Activated naive CD4-positive, alpha-beta T cell treated with anti-CD3 and anti-CD28 coated beads, Interleukin-2, amount 50 U/mL, for 16 hours (primary cell): ENCODE measurements around the gene BTBD9.

Experiments
- DNase-seq: peaks from one replicate; pipeline ENCODE4 v3.0.0-alpha.2; 2020

Gene BTBD9

DNA sequence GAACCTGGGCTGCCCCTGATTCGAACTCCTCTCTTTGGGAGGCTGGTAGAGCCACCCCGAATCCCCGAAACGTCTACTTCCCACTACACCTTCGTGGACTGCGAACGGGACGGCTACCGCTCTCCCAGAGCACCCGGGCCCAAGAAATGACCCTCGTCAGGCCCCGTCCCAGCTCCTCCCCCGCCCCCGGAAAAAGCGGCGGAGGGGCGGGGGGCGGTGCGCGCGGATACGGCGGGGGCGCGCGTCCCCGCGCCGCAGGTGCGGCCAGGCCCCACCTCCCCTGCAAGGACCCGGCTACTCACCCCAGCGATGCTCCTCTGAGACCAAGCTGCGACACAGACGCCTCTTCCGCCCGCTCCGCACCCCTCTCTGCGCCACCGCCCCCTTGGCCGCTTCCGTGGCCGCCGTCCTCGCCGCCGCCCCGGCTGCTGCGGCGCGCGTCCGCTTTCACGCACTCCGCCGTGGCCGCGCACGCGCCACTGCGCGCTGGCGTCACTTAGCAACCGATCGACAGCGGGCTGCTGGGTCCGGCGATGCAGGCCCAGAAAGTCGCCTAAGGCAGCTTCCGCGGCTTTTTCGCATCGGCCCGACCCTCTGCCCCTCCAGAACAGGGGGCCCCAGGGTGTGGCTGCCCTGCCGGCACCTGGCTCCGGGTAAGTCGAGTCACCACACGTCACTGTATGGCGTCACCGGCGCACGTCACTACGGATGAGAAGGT, at the start of gene BTBD9:
Gene BTBD9 (minus strand): TSS at position 432 of the 718 bp plus-strand sequence.
- peak; percentile 83 for DNase-seq

DNA sequence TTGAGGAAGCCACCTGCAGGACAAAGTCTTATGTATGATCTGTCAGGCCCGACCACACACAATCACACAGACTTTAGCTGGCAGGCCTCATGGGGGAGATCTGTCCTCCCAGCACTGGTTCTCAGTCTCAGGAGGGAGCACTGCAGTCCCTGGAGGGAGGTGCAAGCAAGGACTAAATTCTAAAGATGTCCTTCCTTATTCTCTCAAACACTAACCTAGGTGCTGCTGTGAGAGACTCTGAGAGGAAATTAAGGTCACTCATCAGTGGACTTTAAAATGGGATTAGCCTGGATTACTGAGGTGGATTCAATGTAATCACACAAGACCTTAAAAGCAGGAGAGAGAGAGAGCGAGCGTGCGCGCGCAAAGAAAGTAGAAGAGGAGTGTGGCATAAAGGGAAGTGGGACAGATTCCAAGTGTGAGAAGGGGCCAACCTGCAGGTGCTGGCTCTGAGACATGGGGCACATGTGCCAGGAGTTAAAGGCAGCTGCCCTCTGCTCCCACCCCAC, 48.9 kb upstream of the BTBD9 start:
- DNase-seq: no peak

- no peak for DNase-seq
Measured at GRCh38 chr6:38687549-38687948, 47.8 kb upstream of the BTBD9 start.

- no peak for DNase-seq
Measured at GRCh38 chr6:38687043-38687353, 47.3 kb upstream of the BTBD9 start.

DNA sequence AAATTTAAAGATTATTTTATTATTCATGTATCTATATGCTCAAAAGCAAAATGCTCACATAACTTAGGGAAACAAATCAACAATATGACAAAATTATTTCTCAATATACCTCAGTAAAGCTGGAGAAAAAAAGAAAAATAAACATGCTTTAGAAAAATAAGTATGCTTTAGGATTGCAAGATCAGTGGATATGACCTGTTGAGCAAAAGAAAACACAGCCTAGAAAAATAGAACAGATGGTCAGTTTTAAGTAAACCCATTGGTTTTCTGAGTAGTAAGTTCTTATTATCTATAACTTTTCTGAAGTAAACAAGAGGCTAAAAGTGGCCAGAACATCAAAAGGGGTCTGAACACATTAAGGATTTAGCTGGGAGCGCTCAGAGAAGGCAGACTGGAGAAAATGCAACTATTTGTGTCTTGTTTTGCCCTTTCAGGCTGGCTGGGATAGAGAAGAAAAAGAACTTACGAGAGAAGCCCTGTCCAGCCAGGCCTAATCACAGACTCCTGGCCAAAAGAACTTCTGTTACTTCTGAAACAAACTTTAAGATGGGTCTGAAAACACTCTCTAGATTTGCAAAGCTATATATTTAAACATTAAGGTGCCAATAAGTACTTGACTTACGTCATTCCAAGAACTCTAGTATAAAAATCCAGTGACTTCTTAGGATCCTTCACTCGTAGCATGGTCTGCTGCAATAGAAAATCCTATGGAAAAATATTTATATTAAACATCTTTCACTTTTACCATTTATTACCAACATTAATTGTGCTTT, 46.7 kb upstream of the BTBD9 start:
- no peak for DNase-seq

GRCh38 chr6:38684904-38685303, 45.2 kb upstream of the BTBD9 start:
- no peak for DNase-seq

- no peak for DNase-seq
Measured at GRCh38 chr6:38684237-38684636, 44.5 kb upstream of the BTBD9 start.

DNA sequence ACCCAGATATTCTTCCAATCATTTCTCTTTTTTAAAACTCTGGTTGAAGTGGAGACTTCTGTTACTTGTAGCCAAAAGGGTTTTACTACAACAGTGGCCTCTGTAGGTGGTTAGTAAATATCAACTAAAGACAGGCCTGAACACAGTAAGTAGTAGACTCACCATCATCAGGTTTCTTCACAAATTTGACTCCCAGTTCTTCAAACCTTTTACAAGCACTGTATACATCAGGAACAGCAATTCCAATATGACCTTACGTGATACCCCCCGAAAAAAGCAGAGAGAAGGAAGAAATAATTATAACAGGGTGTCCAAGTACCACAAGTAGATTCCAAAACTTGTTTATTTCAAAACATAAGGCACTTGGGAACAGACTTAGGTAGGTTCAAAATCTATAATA, 42.1 kb upstream of the BTBD9 start:
- DNase-seq: no peak

- no peak for DNase-seq
Measured at GRCh38 chr6:38679668-38680067, 39.9 kb upstream of the BTBD9 start.

DNA sequence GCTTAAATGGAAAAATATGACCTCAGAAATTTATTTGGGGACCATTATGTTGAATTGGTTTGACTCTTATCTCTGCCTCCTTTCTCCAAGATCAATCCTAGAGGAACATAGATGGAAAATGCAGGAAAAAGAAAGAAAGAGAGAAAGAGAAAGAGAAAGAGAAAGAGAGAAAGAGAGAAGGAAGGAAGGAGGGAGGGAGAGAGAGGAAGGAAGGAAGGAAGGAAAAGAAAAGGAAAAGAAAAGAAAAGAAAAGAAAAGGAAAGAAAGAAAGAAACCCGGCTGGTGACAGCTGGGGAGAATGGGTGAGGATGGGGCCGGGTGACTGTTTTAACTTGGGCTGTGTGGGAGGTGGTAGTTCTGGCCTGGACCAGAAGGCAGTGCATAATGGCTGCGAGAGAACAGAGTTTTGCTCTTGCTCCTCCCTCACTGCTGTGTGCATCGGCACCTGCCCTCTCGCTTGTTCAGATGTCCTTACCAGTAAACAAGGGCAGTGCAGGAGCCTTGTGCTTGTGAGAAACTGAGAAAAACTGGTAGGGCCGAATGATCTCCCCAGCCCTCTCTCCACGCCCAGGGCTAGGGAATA, 38.5 kb upstream of the BTBD9 start:
- no peak for DNase-seq

DNA sequence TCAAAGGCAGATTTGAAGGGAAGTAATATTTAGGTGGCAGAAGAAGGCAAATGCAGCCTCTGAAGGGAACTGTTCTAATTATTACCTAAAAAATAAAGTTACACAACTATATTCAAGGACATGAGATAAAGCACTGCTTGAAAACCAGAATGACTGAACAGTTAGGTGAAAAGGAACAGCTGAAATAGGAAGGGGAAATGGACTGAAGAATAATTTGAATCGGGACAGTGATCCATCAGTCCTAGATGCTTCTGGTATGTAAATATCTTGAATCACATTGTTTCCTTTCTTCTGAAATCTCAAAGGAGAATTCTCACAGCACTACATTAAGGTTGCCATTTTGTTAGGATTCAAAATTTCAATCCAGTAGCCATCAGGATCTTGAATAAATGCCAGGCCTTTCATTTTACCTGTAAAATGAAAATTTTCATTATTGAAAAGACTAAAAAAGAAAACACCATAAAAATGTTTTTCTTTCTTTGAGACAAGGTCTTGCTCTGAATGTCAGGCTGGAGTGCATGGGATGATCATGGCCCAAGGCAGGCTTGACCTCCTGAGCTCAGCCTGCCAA, 37.3 kb upstream of the BTBD9 start:
- DNase-seq: no peak

DNA sequence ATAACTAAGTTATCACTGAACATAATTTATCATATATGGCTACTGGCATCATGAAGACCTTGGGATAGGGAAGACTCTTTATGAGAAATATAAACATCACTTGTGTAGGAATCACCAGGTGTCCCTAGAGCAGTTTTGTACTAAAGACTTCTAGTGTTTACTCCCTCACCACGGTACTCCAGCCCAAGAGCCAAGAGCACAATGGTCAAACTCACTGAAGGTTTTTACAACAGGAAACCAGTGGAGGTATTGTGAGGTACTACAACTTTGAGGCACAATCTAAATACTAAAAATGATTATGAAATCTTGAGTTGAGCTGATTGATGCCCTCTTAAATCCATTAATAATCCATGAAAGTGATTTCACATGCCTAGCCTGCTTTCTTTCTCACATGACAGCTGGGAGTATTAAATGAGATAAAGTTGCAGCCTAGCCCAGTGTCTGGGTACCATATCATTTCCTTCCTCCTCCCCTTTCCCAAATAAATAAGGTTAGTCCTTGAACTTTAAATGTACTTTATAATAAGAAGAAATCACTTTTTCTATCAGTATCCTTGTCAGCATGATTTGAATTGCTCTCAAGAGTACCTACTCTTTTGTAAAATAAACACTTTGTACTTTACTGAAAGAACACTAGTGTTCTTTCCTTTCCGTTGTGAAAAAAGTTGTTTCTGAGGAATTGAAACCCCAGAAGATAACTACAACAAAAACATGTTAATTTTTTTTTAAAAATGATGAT, 36.7 kb upstream of the BTBD9 start:
- DNase-seq: no peak

- DNase-seq: no peak
Measured at GRCh38 chr6:38673397-38674165, 33.9 kb upstream of the BTBD9 start.

DNA sequence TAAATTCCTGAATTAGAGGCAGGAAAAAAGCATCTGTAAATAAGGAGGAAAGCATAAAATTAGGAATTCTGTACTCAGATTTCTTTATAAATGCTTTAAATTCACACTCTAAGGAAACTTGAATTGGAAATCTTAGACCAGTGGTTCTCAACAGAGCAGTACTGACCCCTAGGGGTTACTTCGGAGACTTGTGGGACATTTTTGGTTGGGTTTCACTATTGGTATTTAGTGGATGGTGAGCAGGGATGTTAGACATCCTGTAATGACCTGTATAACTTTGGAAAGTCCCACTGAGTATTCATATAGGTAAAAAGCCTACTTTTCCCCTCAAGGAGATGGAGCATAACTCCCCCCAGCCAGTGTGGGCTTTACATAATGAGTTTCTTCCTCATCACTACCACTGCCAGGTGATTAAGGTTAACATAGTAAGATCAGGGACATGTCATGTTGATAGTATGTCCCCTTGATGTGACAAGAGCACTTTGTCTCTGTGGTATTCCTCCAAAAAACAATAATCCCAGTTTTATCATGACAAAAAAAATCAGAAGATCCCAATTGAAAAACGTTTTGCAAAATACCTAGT, 32.2 kb upstream of the BTBD9 start:
- peak; percentile 14 for DNase-seq

GRCh38 chr6:38658418-38659167, 18.9 kb upstream of the BTBD9 start:
- DNase-seq: no peak

DNA sequence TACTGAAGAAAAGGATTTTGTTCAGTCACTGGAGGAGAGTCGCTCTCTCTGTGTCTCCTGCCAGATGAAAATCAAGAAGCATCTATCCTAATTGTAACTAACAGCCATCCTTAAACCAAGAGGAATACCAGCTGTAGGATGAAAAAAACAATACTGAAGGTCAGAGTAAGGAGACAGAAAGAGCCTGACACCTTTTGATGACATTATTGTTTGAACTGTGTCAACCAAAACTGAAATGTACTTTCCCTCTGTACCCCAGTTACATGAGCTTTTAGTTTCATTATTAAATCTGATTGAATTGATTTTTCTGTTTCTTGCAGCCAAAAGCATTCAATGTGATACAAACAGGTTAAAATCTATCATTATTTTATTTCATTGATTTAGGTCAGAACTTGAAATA, 17.2 kb upstream of the BTBD9 start:
- DNase-seq: no peak

DNA sequence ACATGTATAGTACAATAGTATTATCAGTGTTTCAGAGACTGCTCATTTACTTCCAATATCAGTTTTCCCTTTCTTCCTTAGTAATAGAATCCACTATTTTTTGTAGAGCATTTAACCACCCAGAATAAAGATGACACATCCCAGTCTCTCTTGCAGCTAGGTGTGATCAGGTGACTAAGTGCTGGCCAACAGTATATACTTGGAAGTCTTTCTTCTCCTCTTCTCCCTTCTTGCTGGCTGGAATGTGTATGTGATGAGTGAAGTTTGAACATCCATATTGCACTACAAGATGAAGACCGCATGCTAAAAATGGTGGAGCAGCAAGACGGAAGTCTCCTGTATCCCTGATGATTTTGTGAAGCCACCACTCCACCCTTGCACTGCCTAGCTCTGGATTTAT, 14.5 kb upstream of the BTBD9 start:
- no peak for DNase-seq

GRCh38 chr6:38651121-38651784, 11.5 kb upstream of the BTBD9 start:
- DNase-seq: no peak

GRCh38 chr6:38650207-38650752, 10.6 kb upstream of the BTBD9 start:
- no peak for DNase-seq

DNA sequence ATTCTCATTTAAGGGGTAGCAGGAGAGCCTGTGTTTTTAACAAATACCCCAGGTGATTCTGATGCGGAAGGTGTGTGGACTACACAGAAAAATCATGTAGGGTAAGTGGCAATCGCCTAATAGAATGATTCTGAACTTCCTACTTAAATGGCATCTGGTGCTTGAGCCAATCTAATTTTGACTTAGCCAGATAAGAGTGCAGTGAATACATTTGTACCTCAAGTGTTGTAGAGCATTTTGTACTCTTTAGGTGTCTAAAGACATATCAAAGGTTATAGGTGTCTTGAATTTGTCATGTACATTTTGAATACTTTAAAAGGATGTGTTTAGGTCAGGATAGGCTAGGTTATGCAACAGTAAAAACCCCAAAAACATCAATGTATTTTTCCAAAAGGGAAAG, 10.0 kb upstream of the BTBD9 start:
- no peak for DNase-seq
